Activated CD4-positive, CD25-positive, alpha-beta regulatory T cell treated with anti-CD3 and anti-CD28 coated beads, Interleukin-2, amount 50 U/mL, for 16 hours (primary cell): ENCODE measurements around the gene IMPA2.
"Not testable (repeated sequence)": the region's sequence is repeated elsewhere in the genome, so short reads cannot be mapped to it uniquely, and the experiment has no call there.

Source experiments
- DNase-seq: peaks from one replicate; pipeline ENCODE4 v3.0.0-alpha.2; 2020; ENCODE audit warnings: low read depth, low spot score

Gene IMPA2

GRCh38 chr18:12028040-12028628, 46.8 kb downstream of the IMPA2 start:
- DNase-seq: no peak

- DNase-seq: no peak
These were observed 47.4 kb downstream of the IMPA2 start for GRCh38 chr18:12028674-12029073.

- DNase-seq: no peak
These were observed 48.7 kb downstream of the IMPA2 start for GRCh38 chr18:12029786-12030584.

GRCh38 chr18:12030670-12031069, 49.4 kb downstream of the IMPA2 start:
- DNase-seq: no peak

- DNase-seq: no peak
These were observed 49.9 kb downstream of the IMPA2 start for GRCh38 chr18:12031181-12031580.

GRCh38 chr18:12031846-12032245, 50.5 kb downstream of the IMPA2 start:
- no peak for DNase-seq

- DNase-seq: no peak
These were observed 51.7 kb downstream of the IMPA2 start for GRCh38 chr18:12032786-12033642.

- no peak for DNase-seq
These were observed 52.3 kb downstream of the IMPA2 start for GRCh38 chr18:12033643-12034025.

GRCh38 chr18:12034241-12035100, 53.2 kb downstream of the IMPA2 start:
- no peak for DNase-seq

GRCh38 chr18:12035481-12035880, 54.2 kb downstream of the IMPA2 start:
- no peak for DNase-seq

GRCh38 chr18:12036201-12036751, 55.0 kb downstream of the IMPA2 start:
- no peak for DNase-seq

- DNase-seq: no peak
These were observed 56.9 kb downstream of the IMPA2 start for GRCh38 chr18:12038082-12038638.

GRCh38 chr18:12038639-12039539, 57.6 kb downstream of the IMPA2 start:
- DNase-seq: peak; percentile 55

GRCh38 chr18:12039540-12039930, 58.2 kb downstream of the IMPA2 start:
- not testable (repeated sequence) for DNase-seq

- no peak for DNase-seq
These were observed 60.3 kb downstream of the IMPA2 start for GRCh38 chr18:12041561-12041960.

- DNase-seq: no peak
These were observed 62.5 kb downstream of the IMPA2 start for GRCh38 chr18:12043811-12044210.

GRCh38 chr18:12044591-12044990, 63.3 kb downstream of the IMPA2 start:
- no peak for DNase-seq

- DNase-seq: no peak
These were observed 64.9 kb downstream of the IMPA2 start for GRCh38 chr18:12046046-12046750.

- no peak for DNase-seq
These were observed 65.5 kb downstream of the IMPA2 start for GRCh38 chr18:12046751-12047335.
